Activated B cell treated with CpG ODN at 0.5 μM for 24 hours (primary cell): ENCODE results near the gene NDUFB7. TPM values are rescaled to one million over a fixed set of nuclear protein-coding genes. Genes with fewer than 3 reads are reported as not detected.
A peak's percentile ranks its signal among the peaks of the same experiment; 100 is the strongest.
"Not testable (repeated sequence)": the region's sequence is repeated elsewhere in the genome, so short reads cannot be mapped to it uniquely, and the experiment has no call there.

Source experiments
- ATAC-seq: fragments of 200-7000 bp; cut with Tn5 transposase; one replicate; pipeline ENCODE4 v1.10.0; 2021; ENCODE audit warnings: low read depth, mild to moderate bottlenecking, moderate library complexity
- CTCF ChIA-PET: fragments of 350-600 bp; sonication (Branson Sonifier 250); formaldehyde crosslinking; loops from one replicate; lab custom pipeline; 2021; ENCODE audit warnings: antibody characterized with exemption; lab: Charles Lee
- POLR2A ChIA-PET: fragments of 350-600 bp; sonication (Branson Sonifier 250); formaldehyde crosslinking; loops from one replicate; lab custom pipeline; 2021; ENCODE audit warnings: antibody characterized with exemption; lab: Charles Lee
- DNase-seq: peaks from one replicate; pipeline ENCODE4 v3.0.0; 2022
- H3K27ac Mint-ChIP-seq: one replicate; pipeline ENCODE4 v1.8.0; 2020; ENCODE audit warnings: mixed read lengths
- H3K27me3 Mint-ChIP-seq: one replicate; pipeline ENCODE4 v1.8.0; 2021; ENCODE audit warnings: mixed read lengths
- H3K36me3 Mint-ChIP-seq: one replicate; pipeline ENCODE4 v1.8.0; 2021; ENCODE audit warnings: low read depth, mixed read lengths
- H3K4me1 Mint-ChIP-seq: one replicate; pipeline ENCODE4 v1.8.0; 2021; ENCODE audit warnings: mixed read lengths
- H3K4me3 Mint-ChIP-seq: one replicate; pipeline ENCODE4 v1.8.0; 2020; ENCODE audit warnings: mild to moderate bottlenecking, mixed read lengths
- H3K9me3 Mint-ChIP-seq: one replicate; pipeline ENCODE4 v1.8.0; 2020; ENCODE audit warnings: mixed read lengths
- CTCF ChIP-seq: fragments of 200-600 bp; IDR thresholded peaks from one replicate; pipeline ENCODE4 v1.8.0; 2022; ENCODE audit warnings: antibody characterized with exemption, mild to moderate bottlenecking
- intact Hi-C: fragments of 100-400 bp; cut with micrococcal nuclease; formaldehyde crosslinking; loops from one replicate; pipeline ENCODE4 v1.15.1; 2024
- total RNA-seq: library from RNA; stranded (reverse); gene quantifications from 2 replicates; pipeline ENCODE4 v1.2.3, GENCODE V29; 2022

Gene NDUFB7
- total RNA-seq, 1 donor from 2014 or later = 108 TPM

- no peaks in the 10 kb centered on the region for H3K27me3 Mint-ChIP-seq
- peaks cover 73% of the 10 kb centered on the region for H3K36me3 Mint-ChIP-seq
- peaks cover 70% of the 10 kb centered on the region for H3K4me1 Mint-ChIP-seq
- H3K27ac Mint-ChIP-seq = peak overlapping the region; percentile 93
- POLR2A ChIA-PET = interaction anchor here (0.6 to 4.5 kb wide), 9 partner anchors 15 to 1396 kb away, joined by 3 to 47 read pairs (median 4); partner anchors contain the start of gene ADGRE3
- TF ChIP-seq CTCF = no peak
- no peaks in the 10 kb centered on the region for H3K9me3 Mint-ChIP-seq
- CTCF ChIA-PET = interaction anchor here (0.7 to 4.2 kb wide), 2 partner anchors 27 to 80 kb away, joined by 3 to 25 read pairs; no protein-coding TSS in a partner anchor
- DNase-seq = no peak
- H3K4me3 Mint-ChIP-seq = no peak overlapping the region
- ATAC-seq = no peak
- intact Hi-C loops = no loop called here
Observed at GRCh38 chr19:14606627-14607026, 34.8 kb upstream of the NDUFB7 start.

GRCh38 chr19:14603990-14604387, 32.1 kb upstream of the NDUFB7 start:
- CTCF ChIA-PET = interaction anchor here (1.3 to 4.2 kb wide), 3 partner anchors 11 to 82 kb away, joined by 3 to 25 read pairs (median 22); no protein-coding TSS in a partner anchor
- DNase-seq (peak; percentile 39), ATAC-seq (peak; percentile 88)
- H3K9me3 Mint-ChIP-seq = no peaks in the 10 kb centered on the region
- peak overlapping the region; percentile 72 for H3K4me3 Mint-ChIP-seq
- intact Hi-C loops = loop anchor here (1.0 to 2.0 kb wide), 5 partner anchors 10 to 65 kb away; partner anchors contain the start of gene CLEC17A
- no peak for TF ChIP-seq CTCF
- no peaks in the 10 kb centered on the region for H3K27me3 Mint-ChIP-seq
- peaks cover 71% of the 10 kb centered on the region for H3K36me3 Mint-ChIP-seq
- POLR2A ChIA-PET = interaction anchor here (0.5 to 4.6 kb wide), 12 partner anchors 9 to 729 kb away, joined by 3 to 75 read pairs (median 9); partner anchors contain the start of genes ADGRE3, CLEC17A and NDUFB7
- peaks cover 62% of the 10 kb centered on the region for H3K4me1 Mint-ChIP-seq
- H3K27ac Mint-ChIP-seq = peak overlapping the region; percentile 93

- ChIA-PET CTCF (no interaction called here), POLR2A (interaction anchor here (0.6 to 2.6 kb wide), 3 partner anchors 8 to 702 kb away, joined by 3 to 6 read pairs (median 4); no protein-coding TSS in a partner anchor)
- DNase-seq (no peak), ATAC-seq (no peak)
- Mint-ChIP-seq H3K36me3 (peaks cover 79% of the 10 kb centered on the region), H3K4me3 (no peak overlapping the region), H3K27ac (peak overlapping the region; percentile 33), H3K27me3 (no peaks in the 10 kb centered on the region), H3K9me3 (no peaks in the 10 kb centered on the region), H3K4me1 (peaks cover 48% of the 10 kb centered on the region)
- no peak for TF ChIP-seq CTCF
- intact Hi-C loops = no loop called here
Observed at GRCh38 chr19:14599548-14600147, 27.8 kb upstream of the NDUFB7 start.

GRCh38 chr19:14595558-14595957, 23.7 kb upstream of the NDUFB7 start:
- H3K27me3 Mint-ChIP-seq = no peaks in the 10 kb centered on the region
- ChIA-PET CTCF (no interaction called here), POLR2A (interaction anchor here (0.5 to 1.3 kb wide), 4 partner anchors 9 to 22 kb away, joined by 3 to 4 read pairs (median 3); no protein-coding TSS in a partner anchor)
- peak overlapping the region; percentile 2 for H3K27ac Mint-ChIP-seq
- ATAC-seq (no peak), DNase-seq (no peak)
- intact Hi-C loops = no loop called here
- peaks cover 52% of the 10 kb centered on the region for H3K4me1 Mint-ChIP-seq
- peaks cover 80% of the 10 kb centered on the region for H3K36me3 Mint-ChIP-seq
- no peak for TF ChIP-seq CTCF
- H3K9me3 Mint-ChIP-seq = no peaks in the 10 kb centered on the region
- no peak overlapping the region for H3K4me3 Mint-ChIP-seq

- peak; percentile 29 for ATAC-seq
- CTCF ChIA-PET, DNase-seq, intact Hi-C loops, H3K9me3 Mint-ChIP-seq, H3K4me3 Mint-ChIP-seq, H3K27me3 Mint-ChIP-seq: not testable (repeated sequence)
- Mint-ChIP-seq H3K27ac (peak overlapping the region; percentile 71), H3K4me1 (peaks cover 65% of the 10 kb centered on the region), H3K36me3 (peaks cover 58% of the 10 kb centered on the region)
- POLR2A ChIA-PET = interaction anchor here (0.8 kb wide), 1 partner anchor 24 kb away, joined by 3 read pairs; no protein-coding TSS in a partner anchor
Observed at GRCh38 chr19:14589433-14589832, 17.6 kb upstream of the NDUFB7 start.

GRCh38 chr19:14585187-14585586, 13.3 kb upstream of the NDUFB7 start:
- CTCF ChIA-PET, H3K27me3 Mint-ChIP-seq, intact Hi-C loops, H3K9me3 Mint-ChIP-seq, DNase-seq: not testable (repeated sequence)
- Mint-ChIP-seq H3K27ac (peak overlapping the region; percentile 89), H3K4me1 (peaks cover 73% of the 10 kb centered on the region), H3K36me3 (peaks cover 41% of the 10 kb centered on the region), H3K4me3 (peak overlapping the region; percentile 97)
- POLR2A ChIA-PET = interaction anchor here (1.4 to 2.1 kb wide), 3 partner anchors 16 to 105 kb away, joined by 5 to 9 read pairs (median 7); partner anchors contain the start of gene ZNF333
- ATAC-seq = peak; percentile 80

- peak overlapping the region; percentile 97 for H3K4me3 Mint-ChIP-seq
- DNase-seq, H3K9me3 Mint-ChIP-seq, H3K27me3 Mint-ChIP-seq, ATAC-seq, intact Hi-C loops: not testable (repeated sequence)
- peaks cover 41% of the 10 kb centered on the region for H3K36me3 Mint-ChIP-seq
- POLR2A ChIA-PET = interaction anchor here (0.6 to 5.6 kb wide), 11 partner anchors 10 to 508 kb away, joined by 3 to 50 read pairs (median 6); partner anchors contain the start of gene ZNF333
- peaks cover 75% of the 10 kb centered on the region for H3K4me1 Mint-ChIP-seq
- H3K27ac Mint-ChIP-seq = peak overlapping the region; percentile 94
- CTCF ChIA-PET = interaction anchor here (1.2 to 1.6 kb wide), 3 partner anchors 21 to 104 kb away, joined by 3 to 4 read pairs (median 3); no protein-coding TSS in a partner anchor
Observed at GRCh38 chr19:14584372-14584771, 12.5 kb upstream of the NDUFB7 start.
